GM23338 (cell line): ENCODE measurements around the gene LOXHD1. TPM values are rescaled to one million over a fixed set of nuclear protein-coding genes. Genes with fewer than 3 reads are reported as not detected.

ENCODE experiments used
- CTCF ChIP-seq, 2 experiments: fragments of 200-600 bp in 1 of 2; sonication (generic) in 1 of 2; conservative IDR thresholded peaks; 2 replicates each; pipeline versions ENCODE4 v1.5.1 to v1.6.1; 2016 to 2017; ENCODE audit warnings: antibody characterized with exemption in 2 of 2, low read depth in 2 of 2, mild to moderate bottlenecking in 2 of 2, moderate library complexity in 1 of 2
- STAT1 ChIP-seq: IDR thresholded peaks from one replicate; pipeline ENCODE4 v1.6.1; 2016; ENCODE audit warnings: antibody characterized with exemption; ENCODE audit not compliant: unreplicated experiment
- ZNF331 ChIP-seq: fragments of 250-450 bp; sonication (Bioruptor Pico); IDR thresholded peaks from 2 replicates; pipeline ENCODE4 v1.5.0; 2020; ENCODE audit warnings: low read depth, mild to moderate bottlenecking, moderate library complexity
- ZNF462 ChIP-seq: fragments of 250-450 bp; sonication (Bioruptor Pico); IDR thresholded peaks from 2 replicates; pipeline ENCODE4 v1.5.0; 2020; ENCODE audit warnings: mild to moderate bottlenecking, moderate library complexity
- polyA plus RNA-seq: library from polyadenylated mRNA; unstranded; fragments of >200 nt; fragmentation: Nextera tagmentation; extraction: Ambion mirVana; gene quantifications from 2 replicates; pipeline ENCODE4 v1.2.1, GENCODE V29; 2016
- total RNA-seq: library from RNA; depleted of rRNA; stranded (reverse); fragments of >200 nt; shearing (Covaris generic); gene quantifications from 2 replicates; pipeline ENCODE4 v1.2.3, GENCODE V29; 2014
- TF ChIP-seq, protein P1 (sequence below): IDR thresholded peaks from 2 replicates; pipeline ENCODE4 v1.6.1; 2016; ENCODE audit warnings: antibody characterized with exemption

Gene LOXHD1
- total and polyA plus RNA-seq, 2 experiments from 2014 or later = 0.17 TPM; not detected in 1

DNA sequence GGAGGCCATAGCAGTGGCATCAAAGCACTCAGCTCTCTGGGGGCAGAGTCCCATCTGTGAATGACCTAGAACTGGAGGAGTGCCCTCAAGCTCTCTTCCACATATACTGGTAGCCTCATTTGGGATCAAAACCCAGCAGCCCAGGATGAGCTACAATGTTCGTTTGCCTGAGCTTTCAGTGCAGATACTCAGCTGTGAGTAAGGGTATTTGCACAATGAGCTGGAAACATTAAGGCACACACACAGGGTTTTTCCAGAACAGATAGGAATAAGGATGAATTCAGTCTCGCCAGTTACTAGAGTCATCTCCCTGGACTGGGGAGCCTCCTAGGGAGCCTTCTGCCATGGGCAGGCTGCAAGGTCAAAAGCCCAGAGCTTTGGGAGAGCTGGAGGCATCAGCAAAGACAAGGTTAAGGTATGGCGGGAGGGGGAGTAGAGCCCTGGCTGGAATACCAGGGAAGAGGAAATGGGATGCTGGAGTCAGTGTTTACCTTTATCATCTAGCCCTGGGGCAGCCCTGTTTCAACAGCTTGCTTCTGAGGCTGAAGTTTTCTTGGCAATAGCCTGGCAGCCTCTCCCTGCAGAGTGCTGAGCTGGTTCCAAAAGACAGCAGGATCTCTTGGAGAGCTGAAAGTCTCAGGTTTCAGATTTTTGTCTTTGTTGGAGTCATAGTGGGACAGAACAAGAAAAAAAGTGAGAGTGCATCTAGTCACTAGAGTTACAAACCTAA, 187.7 kb downstream of the LOXHD1 start (continued):
- TF ChIP-seq, protein P1, sequence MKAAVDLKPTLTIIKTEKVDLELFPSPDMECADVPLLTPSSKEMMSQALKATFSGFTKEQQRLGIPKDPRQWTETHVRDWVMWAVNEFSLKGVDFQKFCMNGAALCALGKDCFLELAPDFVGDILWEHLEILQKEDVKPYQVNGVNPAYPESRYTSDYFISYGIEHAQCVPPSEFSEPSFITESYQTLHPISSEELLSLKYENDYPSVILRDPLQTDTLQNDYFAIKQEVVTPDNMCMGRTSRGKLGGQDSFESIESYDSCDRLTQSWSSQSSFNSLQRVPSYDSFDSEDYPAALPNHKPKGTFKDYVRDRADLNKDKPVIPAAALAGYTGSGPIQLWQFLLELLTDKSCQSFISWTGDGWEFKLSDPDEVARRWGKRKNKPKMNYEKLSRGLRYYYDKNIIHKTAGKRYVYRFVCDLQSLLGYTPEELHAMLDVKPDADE = no peak
- TF ChIP-seq ZNF462 (no peak), ZNF331 (CRISPR knock-in tag) (no peak), CTCF (conservative IDR thresholded peaks at IDR 0.05; ENCODE audit: low read depth in 2 of 2) (no peak), STAT1 (no peak)
